IPS-18a (cell line): ENCODE results near the gene GORASP2.
"Not testable (repeated sequence)": the region's sequence is repeated elsewhere in the genome, so short reads cannot be mapped to it uniquely, and the experiment has no call there.

Experiments used
- H3K27ac ChIP-seq: one replicate; pipeline ENCODE4 v1.5.1; 2013; ENCODE audit warnings: low read length
- H3K27me3 ChIP-seq: one replicate; pipeline ENCODE4 v1.6.1; 2013; ENCODE audit warnings: mild to moderate bottlenecking, low read length; ENCODE audit not compliant: control insufficient read depth, insufficient read depth
- H3K36me3 ChIP-seq: one replicate; pipeline ENCODE4 v1.6.1; 2013; ENCODE audit warnings: low read depth, low read length; ENCODE audit not compliant: control insufficient read depth
- H3K4me1 ChIP-seq: one replicate; pipeline ENCODE4 v1.6.1; 2013; ENCODE audit warnings: low read depth, low read length; ENCODE audit not compliant: control insufficient read depth
- H3K4me3 ChIP-seq: one replicate; pipeline ENCODE4 v1.5.1; 2013; ENCODE audit warnings: low read length
- H3K9ac ChIP-seq: one replicate; pipeline ENCODE4 v1.6.1; 2013; ENCODE audit warnings: mild to moderate bottlenecking, low read length, moderate library complexity
- H3K9me3 ChIP-seq: one replicate; pipeline ENCODE4 v1.6.1; 2013; ENCODE audit warnings: low read depth, low read length; ENCODE audit not compliant: control insufficient read depth

The GORASP2 gene

DNA sequence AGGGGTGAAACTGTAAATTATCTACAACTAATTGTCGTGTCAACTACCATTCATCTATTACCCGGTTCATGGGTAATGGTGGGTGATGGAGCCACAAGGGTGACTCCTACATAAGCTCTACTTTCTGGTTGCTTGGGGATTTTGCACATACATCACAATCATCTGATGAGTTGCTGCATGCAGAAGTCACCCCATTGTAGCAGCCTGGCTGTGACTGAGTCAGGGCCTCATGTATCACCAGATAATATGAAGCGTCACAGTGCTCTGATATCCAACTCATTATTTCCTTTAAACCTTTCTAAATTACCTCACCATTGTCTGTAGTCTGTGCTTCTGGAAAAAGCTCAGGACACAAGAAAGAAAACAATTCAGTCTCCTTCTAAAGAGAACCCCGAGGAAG lies 32.4 kb upstream of the GORASP2 start:
- Histone ChIP-seq H3K27me3 (no peaks in the 10 kb centered on the region), H3K9me3 (no peaks in the 10 kb centered on the region), H3K4me1 (no peaks in the 10 kb centered on the region), H3K4me3 (no peak overlapping the region), H3K27ac (no peak overlapping the region), H3K9ac (no peak overlapping the region), H3K36me3 (no peaks in the 10 kb centered on the region)

DNA sequence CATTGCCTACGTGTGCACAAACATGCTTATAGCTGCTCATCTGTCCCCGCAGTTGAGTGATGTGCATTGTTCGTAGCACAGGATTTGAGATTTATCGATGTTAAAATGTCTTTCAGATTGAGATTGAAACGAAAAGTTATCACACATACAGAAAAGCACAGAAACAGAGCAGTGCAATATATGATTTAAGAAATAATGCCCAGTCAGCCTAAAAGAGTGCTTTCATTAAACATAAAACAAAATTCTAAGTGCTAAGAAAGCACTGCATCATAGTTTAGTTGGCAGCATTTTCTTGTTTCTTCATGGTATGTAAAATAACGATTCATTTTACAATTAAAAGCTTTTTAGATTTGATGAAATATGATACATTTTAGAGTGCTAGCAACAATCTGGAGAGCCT lies 31.9 kb upstream of the GORASP2 start:
- no peak overlapping the region for H3K4me3 ChIP-seq
- H3K27me3 ChIP-seq, result no peaks in the 10 kb centered on the region
- H3K4me1 ChIP-seq, result no peaks in the 10 kb centered on the region
- H3K36me3 ChIP-seq, result no peaks in the 10 kb centered on the region
- no peak overlapping the region for H3K9ac ChIP-seq
- no peaks in the 10 kb centered on the region for H3K9me3 ChIP-seq
- no peak overlapping the region for H3K27ac ChIP-seq

DNA sequence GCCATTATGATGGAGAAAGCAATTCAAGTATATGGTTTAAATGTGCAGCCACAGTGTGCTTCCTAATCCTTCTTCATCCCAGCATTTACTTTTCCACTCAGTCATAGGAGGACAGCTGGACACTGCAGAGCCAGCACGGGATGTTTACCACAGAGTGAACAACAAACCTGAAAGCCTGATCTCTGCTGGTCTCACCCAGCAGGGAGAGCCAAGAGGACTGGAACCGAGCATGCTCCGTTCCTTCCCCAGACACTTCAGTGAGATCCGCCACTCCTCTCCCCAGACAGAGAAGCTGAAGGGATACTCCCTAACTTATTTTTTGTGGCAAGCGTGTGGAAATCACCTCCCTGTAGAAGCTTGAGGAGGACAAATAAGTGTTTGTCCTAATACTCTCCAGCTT lies 23.2 kb upstream of the GORASP2 start:
- no peak overlapping the region for H3K4me3 ChIP-seq
- no peaks in the 10 kb centered on the region for H3K4me1 ChIP-seq
- no peak overlapping the region for H3K27ac ChIP-seq
- no peak overlapping the region for H3K9ac ChIP-seq
- H3K36me3 ChIP-seq, result no peaks in the 10 kb centered on the region
- peaks cover 4% of the 10 kb centered on the region for H3K9me3 ChIP-seq
- no peaks in the 10 kb centered on the region for H3K27me3 ChIP-seq

GRCh38 chr2:170911314-170911889 lies 17.7 kb upstream of the GORASP2 start:
- no peaks in the 10 kb centered on the region for H3K36me3 ChIP-seq
- H3K4me3 ChIP-seq, result no peak overlapping the region
- no peak overlapping the region for H3K9ac ChIP-seq
- H3K4me1 ChIP-seq, result no peaks in the 10 kb centered on the region
- H3K9me3 ChIP-seq, result peaks cover 4% of the 10 kb centered on the region
- no peaks in the 10 kb centered on the region for H3K27me3 ChIP-seq
- H3K27ac ChIP-seq, result no peak overlapping the region

- not testable (repeated sequence) for H3K27ac ChIP-seq, H3K9ac ChIP-seq, H3K4me3 ChIP-seq, H3K36me3 ChIP-seq, H3K4me1 ChIP-seq, H3K27me3 ChIP-seq
- H3K9me3 ChIP-seq, result peaks cover 10% of the 10 kb centered on the region
These were observed 13.9 kb upstream of the GORASP2 start for GRCh38 chr2:170914994-170915666.

DNA sequence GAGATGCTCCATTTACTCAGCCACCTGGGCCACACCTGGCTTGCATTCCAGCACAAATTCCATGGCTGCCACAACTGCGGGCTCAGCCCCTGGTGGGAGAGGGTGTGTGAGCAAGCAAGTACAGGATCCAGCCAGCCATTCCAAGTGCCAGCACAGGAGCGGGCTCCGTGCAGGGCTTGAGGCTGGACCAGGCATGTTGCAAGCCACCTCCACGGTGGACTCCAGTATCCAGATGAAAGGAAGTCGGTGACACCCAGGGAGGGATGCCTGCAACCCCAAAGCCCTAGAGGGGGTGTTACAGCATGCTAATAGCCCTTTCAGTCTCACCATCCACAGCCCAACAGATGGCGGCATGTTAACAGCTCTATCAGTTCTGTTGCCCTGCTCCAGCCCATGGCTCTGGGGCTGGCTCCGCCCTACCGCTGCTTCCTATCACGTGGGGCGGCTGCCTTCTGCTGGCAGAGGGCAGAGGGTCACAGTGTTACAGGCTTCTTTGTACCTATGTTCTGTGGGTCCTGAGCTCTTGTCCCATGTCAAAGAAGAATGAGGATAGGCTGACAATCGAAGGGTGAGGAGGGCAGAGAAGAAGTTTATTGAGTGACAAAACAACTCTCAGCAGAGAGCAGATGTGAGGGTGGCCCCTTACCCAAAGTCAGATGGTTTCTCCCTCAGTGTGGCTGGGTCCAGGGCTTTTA lies 11.7 kb upstream of the GORASP2 start:
- Histone ChIP-seq H3K4me3 (no peak overlapping the region), H3K9ac (no peak overlapping the region), H3K27ac (no peak overlapping the region), H3K36me3 (no peaks in the 10 kb centered on the region), H3K27me3 (no peaks in the 10 kb centered on the region), H3K4me1 (no peaks in the 10 kb centered on the region), H3K9me3 (peaks cover 8% of the 10 kb centered on the region)

GRCh38 chr2:170917957-170918356 lies 11.1 kb upstream of the GORASP2 start:
- Histone ChIP-seq H3K27ac (no peak overlapping the region), H3K4me1 (no peaks in the 10 kb centered on the region), H3K36me3 (no peaks in the 10 kb centered on the region), H3K4me3 (no peak overlapping the region), H3K9me3 (peaks cover 8% of the 10 kb centered on the region), H3K27me3 (no peaks in the 10 kb centered on the region), H3K9ac (no peak overlapping the region)

GRCh38 chr2:170921873-170922272 lies 7.2 kb upstream of the GORASP2 start:
- not testable (repeated sequence) for H3K27ac ChIP-seq, H3K9ac ChIP-seq, H3K27me3 ChIP-seq, H3K4me1 ChIP-seq, H3K36me3 ChIP-seq, H3K9me3 ChIP-seq, H3K4me3 ChIP-seq

GRCh38 chr2:170922634-170923494 lies 6.2 kb upstream of the GORASP2 start:
- no peaks in the 10 kb centered on the region for H3K36me3 ChIP-seq
- peaks cover 2% of the 10 kb centered on the region for H3K4me1 ChIP-seq
- no peaks in the 10 kb centered on the region for H3K27me3 ChIP-seq
- no peak overlapping the region for H3K27ac ChIP-seq
- no peak overlapping the region for H3K9ac ChIP-seq
- H3K9me3 ChIP-seq, result peaks cover under 1% of the 10 kb centered on the region
- H3K4me3 ChIP-seq, result no peak overlapping the region

GRCh38 chr2:170923799-170924198 lies 5.3 kb upstream of the GORASP2 start:
- H3K36me3 ChIP-seq, result no peaks in the 10 kb centered on the region
- no peak overlapping the region for H3K9ac ChIP-seq
- no peaks in the 10 kb centered on the region for H3K9me3 ChIP-seq
- no peak overlapping the region for H3K27ac ChIP-seq
- H3K4me3 ChIP-seq, result no peak overlapping the region
- H3K4me1 ChIP-seq, result peaks cover 9% of the 10 kb centered on the region
- H3K27me3 ChIP-seq, result no peaks in the 10 kb centered on the region

- Histone ChIP-seq H3K9me3 (no peaks in the 10 kb centered on the region), H3K4me1 (peaks cover 9% of the 10 kb centered on the region), H3K27me3 (no peaks in the 10 kb centered on the region), H3K4me3 (no peak overlapping the region), H3K27ac (no peak overlapping the region), H3K36me3 (no peaks in the 10 kb centered on the region), H3K9ac (no peak overlapping the region)
These were observed 4.1 kb upstream of the GORASP2 start for GRCh38 chr2:170924969-170925368.
